H9 (cell line): Measurements from ENCODE around the gene PTPRK. TPM values are rescaled to one million over a fixed set of nuclear protein-coding genes. Genes with fewer than 3 reads are reported as not detected.
A peak's percentile ranks its signal among the peaks of the same experiment; 100 is the strongest.

Experiments used
- DNase-seq: peaks from one replicate; pipeline ENCODE4 v3.0.0-alpha.2; 2017
- H2AFZ ChIP-seq: one replicate; pipeline ENCODE4 v1.6.1; 2013; ENCODE audit warnings: mild to moderate bottlenecking, low read length, control low read depth, moderate library complexity
- H2AK5ac ChIP-seq: 2 replicates; pipeline ENCODE4 v1.6.1; 2013; ENCODE audit warnings: low read length, control low read depth, mixed read lengths; ENCODE audit not compliant: insufficient read length
- H2BK120ac ChIP-seq: one replicate; pipeline ENCODE4 v1.6.1; 2013; ENCODE audit warnings: low read depth, mild to moderate bottlenecking, low read length, control low read depth, inconsistent platforms; ENCODE audit not compliant: poor library complexity, severe bottlenecking
- H2BK12ac ChIP-seq: 2 replicates; pipeline ENCODE4 v1.6.1; 2013; ENCODE audit warnings: low read length, control low read depth, mixed read lengths, low read depth; ENCODE audit not compliant: insufficient read length
- H2BK15ac ChIP-seq: 2 replicates; pipeline ENCODE4 v1.6.1; 2013; ENCODE audit warnings: low read depth, low read length, control low read depth
- H2BK20ac ChIP-seq: one replicate; pipeline ENCODE4 v1.6.1; 2013; ENCODE audit warnings: low read depth, mild to moderate bottlenecking, low read length, control low read depth, inconsistent platforms; ENCODE audit not compliant: poor library complexity, severe bottlenecking
- H2BK5ac ChIP-seq: 2 replicates; pipeline ENCODE4 v1.6.1; 2013; ENCODE audit warnings: low read length, control low read depth, mixed read lengths; ENCODE audit not compliant: insufficient read length
- H3K14ac ChIP-seq: 2 replicates; pipeline ENCODE4 v1.6.1; 2013; ENCODE audit warnings: low read length, control low read depth; ENCODE audit not compliant: insufficient read depth
- H3K18ac ChIP-seq: 2 replicates; pipeline ENCODE4 v1.6.1; 2013; ENCODE audit warnings: low read depth, mild to moderate bottlenecking, mixed read lengths, low read length, control low read depth; ENCODE audit not compliant: insufficient read length
- H3K23ac ChIP-seq: 2 replicates; pipeline ENCODE4 v1.6.1; 2013; ENCODE audit warnings: low read length, control low read depth, mixed read lengths, low read depth; ENCODE audit not compliant: insufficient read length
- H3K23me2 ChIP-seq: 2 replicates; pipeline ENCODE4 v1.6.1; 2013; ENCODE audit warnings: low read depth, mild to moderate bottlenecking, mixed read lengths, low read length, control low read depth; ENCODE audit not compliant: insufficient read length, poor library complexity, severe bottlenecking
- H3K27ac ChIP-seq: 2 replicates; pipeline ENCODE4 v1.5.1; 2013; ENCODE audit warnings: low read length, control low read depth, mixed read lengths, low read depth; ENCODE audit not compliant: insufficient read length
- H3K27me3 ChIP-seq: 2 replicates; pipeline ENCODE4 v1.6.1; 2013; ENCODE audit warnings: low read length, control low read depth, inconsistent platforms; ENCODE audit not compliant: insufficient read depth
- H3K4ac ChIP-seq: 2 replicates; pipeline ENCODE4 v1.6.1; 2013; ENCODE audit warnings: low read depth, mild to moderate bottlenecking, control low read depth, inconsistent platforms, low read length, moderate library complexity
- H3K4me1 ChIP-seq: 2 replicates; pipeline ENCODE4 v1.6.1; 2013; ENCODE audit warnings: low read length, control low read depth, inconsistent platforms; ENCODE audit not compliant: insufficient read depth
- H3K4me2 ChIP-seq: 2 replicates; pipeline ENCODE4 v1.6.1; 2013; ENCODE audit warnings: low read length, control low read depth, mixed read lengths; ENCODE audit not compliant: insufficient read length, insufficient read depth
- H3K56ac ChIP-seq: 2 replicates; pipeline ENCODE4 v1.6.1; 2013; ENCODE audit warnings: low read depth, mild to moderate bottlenecking, mixed read lengths, low read length, control low read depth; ENCODE audit not compliant: insufficient read length
- H3K79me1 ChIP-seq: 2 replicates; pipeline ENCODE4 v1.6.1; 2013; ENCODE audit warnings: low read depth, mild to moderate bottlenecking, moderate library complexity, low read length, control low read depth, inconsistent platforms; ENCODE audit not compliant: insufficient read depth, poor library complexity, severe bottlenecking
- H3K79me2 ChIP-seq: 2 replicates; pipeline ENCODE4 v1.6.1; 2013; ENCODE audit warnings: low read length, control low read depth, inconsistent platforms; ENCODE audit not compliant: insufficient read depth
- H3K9ac ChIP-seq: 2 replicates; pipeline ENCODE4 v1.6.1; 2013; ENCODE audit warnings: low read length, control low read depth, mixed read lengths; ENCODE audit not compliant: insufficient read length; ENCODE audit errors: extremely low read depth
- H3K9me3 ChIP-seq: one replicate; pipeline ENCODE4 v1.6.1; 2013; ENCODE audit warnings: low read depth, low read length, inconsistent platforms; ENCODE audit not compliant: control insufficient read depth
- H3T11ph ChIP-seq: one replicate; pipeline ENCODE4 v1.6.1; 2013; ENCODE audit warnings: mild to moderate bottlenecking, low read length, control low read depth, inconsistent platforms
- H4K20me1 ChIP-seq: one replicate; pipeline ENCODE4 v1.6.1; 2013; ENCODE audit not compliant: control insufficient read depth, insufficient read length, insufficient read depth
- H4K5ac ChIP-seq: 2 replicates; pipeline ENCODE4 v1.6.1; 2013; ENCODE audit warnings: low read depth, mild to moderate bottlenecking, mixed read lengths, low read length, control low read depth; ENCODE audit not compliant: insufficient read length
- H4K8ac ChIP-seq: replicated peaks from 2 replicates; pipeline ENCODE4 v1.6.1; 2013; ENCODE audit warnings: low read length, control low read depth, mixed read lengths, low read depth; ENCODE audit not compliant: insufficient read length
- H4K91ac ChIP-seq: 2 replicates; pipeline ENCODE4 v1.6.1; 2013; ENCODE audit warnings: low read depth, mild to moderate bottlenecking, moderate library complexity, mixed read lengths, low read length, control low read depth; ENCODE audit not compliant: insufficient read length
- H3K27ac Mint-ChIP-seq, 3 experiments: 2 replicates in 2 of 3; 3 replicates in 1 of 3; pipeline ENCODE4 v1.8.0; 2020 to 2021; ENCODE audit warnings: mixed read lengths in 3 of 3, mild to moderate bottlenecking in 1 of 3, moderate library complexity in 1 of 3
- H3K27me3 Mint-ChIP-seq: 2 replicates; pipeline ENCODE4 v1.8.0; 2021; ENCODE audit warnings: low read depth, mild to moderate bottlenecking, moderate library complexity, mixed read lengths
- H3K36me3 Mint-ChIP-seq, 3 experiments: 2 replicates in 2 of 3; 3 replicates in 1 of 3; pipeline ENCODE4 v1.8.0; 2020 to 2021; ENCODE audit warnings: low read depth in 3 of 3, mixed read lengths in 3 of 3; ENCODE audit not compliant: insufficient read depth in 1 of 3
- H3K4me1 Mint-ChIP-seq, 2 experiments: 2 replicates each; pipeline ENCODE4 v1.8.0; 2020; ENCODE audit warnings: mixed read lengths in 2 of 2
- H3K4me3 Mint-ChIP-seq, 2 experiments: 2 replicates in 1 of 2; 3 replicates in 1 of 2; pipeline ENCODE4 v1.8.0; 2020 to 2021; ENCODE audit warnings: mild to moderate bottlenecking in 2 of 2, mixed read lengths in 2 of 2, moderate library complexity in 1 of 2
- H3K9me3 Mint-ChIP-seq, 2 experiments: 2 replicates in 1 of 2; 3 replicates in 1 of 2; pipeline ENCODE4 v1.8.0; 2020; ENCODE audit warnings: mild to moderate bottlenecking in 2 of 2, mixed read lengths in 2 of 2, moderate library complexity in 1 of 2
- CTCF ChIP-seq: fragments of 200-600 bp; sonication (generic); conservative IDR thresholded peaks from 3 replicates; pipeline ENCODE4 v1.8.0; 2021; ENCODE audit warnings: antibody characterized with exemption, mild to moderate bottlenecking
- WGBS: extraction: QIAGEN DNeasy Blood & Tissue Kit; methylation state at CpG from one replicate; pipeline ENCODE4 v1.1.7; 2013; ENCODE audit warnings: missing lambda C conversion rate, low lambda C conversion rate, mixed read lengths; ENCODE audit not compliant: insufficient read length; ENCODE audit errors: extremely low coverage; 5-methylcytosine and 5-hydroxymethylcytosine counted together
- total RNA-seq: library from RNA; stranded (reverse); gene quantifications from 2 replicates; pipeline ENCODE4 v1.2.1, GENCODE V29; 2021

PTPRK gene
- total RNA-seq, 1 experiment from 2014 or later, result 47.9 TPM

GRCh38 chr6:128336436-128337095 lies 183.8 kb downstream of the PTPRK start:
- H2BK120ac ChIP-seq, result no peak overlapping the region
- no peak overlapping the region for H2BK12ac ChIP-seq
- H2BK20ac ChIP-seq, result no peak overlapping the region
- H2AFZ ChIP-seq, result no peak overlapping the region
- Mint-ChIP-seq H3K9me3 (no peaks in the 10 kb centered on the region), H3K4me3 (no peak overlapping the region), H3K4me1 (peaks cover 23 to 24% of the 10 kb centered on the region in 2 experiments), H3K27ac (peak overlapping the region; percentile 7 to 76 (median 46); a peak in 4 of 7 replicates), H3K27me3 (no peaks in the 10 kb centered on the region), H3K36me3 (no peaks in the 10 kb centered on the region)
- no peaks in the 10 kb centered on the region for H3K79me2 ChIP-seq
- no peak overlapping the region for H3K18ac ChIP-seq
- H3K27me3 ChIP-seq, result no peaks in the 10 kb centered on the region
- H4K20me1 ChIP-seq, result no peaks in the 10 kb centered on the region
- DNase-seq, result no peak
- no peak overlapping the region for H2BK5ac ChIP-seq
- H3K79me1 ChIP-seq, result peaks cover 3% of the 10 kb centered on the region
- H3K4me2 ChIP-seq, result no peak overlapping the region
- no peak overlapping the region for H3K23ac ChIP-seq
- H3K14ac ChIP-seq, result no peak overlapping the region
- no peak overlapping the region for H4K91ac ChIP-seq
- H3K9ac ChIP-seq, result no peak overlapping the region
- no CpG with 5 or more reads among the region's 3 CpGs for WGBS
- no peak overlapping the region for H2BK15ac ChIP-seq
- H3K9me3 ChIP-seq, result no peaks in the 10 kb centered on the region
- no peak overlapping the region for H3T11ph ChIP-seq
- H3K56ac ChIP-seq, result no peak overlapping the region
- no peak overlapping the region for H3K27ac ChIP-seq
- no peak overlapping the region for H4K8ac ChIP-seq
- TF ChIP-seq CTCF, result no peak
- no peaks in the 10 kb centered on the region for H3K4me1 ChIP-seq
- H3K4ac ChIP-seq, result no peak overlapping the region
- H2AK5ac ChIP-seq, result no peak overlapping the region
- no peak overlapping the region for H4K5ac ChIP-seq
- H3K23me2 ChIP-seq, result no peaks in the 10 kb centered on the region
